ENCODE data around the gene CASQ1. TPM values are rescaled to one million over a fixed set of nuclear protein-coding genes. Genes with fewer than 3 reads are reported as not detected.

The CASQ1 gene
- total RNA-seq, 1 donor: 0.36 TPM

- H3K27ac ChIP-seq (ENCODE audit: low read depth, low read length): no peak overlapping the region
- no peaks in the 10 kb centered on the region for H3K79me2 ChIP-seq (ENCODE audit: insufficient read depth, low read length)
- peaks cover 14% of the 10 kb centered on the region for H3K4me1 ChIP-seq (ENCODE audit: insufficient read depth, low read length)
- H3K4me2 ChIP-seq (ENCODE audit: insufficient read depth, low read length): no peak overlapping the region
- TF ChIP-seq CTCF (IDR thresholded peaks at IDR 0.05; ENCODE audit: extremely low read depth, low read depth, low read length): no peak
- H2AFZ ChIP-seq (ENCODE audit: low read length): no peak overlapping the region
- no peaks in the 10 kb centered on the region for H3K27me3 ChIP-seq (ENCODE audit: insufficient read depth, low read length)
- DNase-seq (ENCODE audit: insufficient read length, low spot score, missing footprints): no peak
- H4K20me1 ChIP-seq (ENCODE audit: insufficient read depth, low read length): no peaks in the 10 kb centered on the region
- H3K36me3 ChIP-seq (ENCODE audit: insufficient read depth, low read length): no peaks in the 10 kb centered on the region
- H3K4me3 ChIP-seq (ENCODE audit: insufficient read depth, low read length): no peak overlapping the region
- H3K9me3 ChIP-seq (ENCODE audit: low read depth, low read length): no peaks in the 10 kb centered on the region
Measured at GRCh38 chr1:160148121-160148520, 42.3 kb upstream of the CASQ1 start.

- no peaks in the 10 kb centered on the region for H3K9me3 ChIP-seq (ENCODE audit: low read depth, low read length)
- DNase-seq (ENCODE audit: insufficient read length, low spot score, missing footprints): no peak
- TF ChIP-seq CTCF (IDR thresholded peaks at IDR 0.05; ENCODE audit: extremely low read depth, low read depth, low read length): no peak
- H4K20me1 ChIP-seq (ENCODE audit: insufficient read depth, low read length): no peaks in the 10 kb centered on the region
- H3K36me3 ChIP-seq (ENCODE audit: insufficient read depth, low read length): no peaks in the 10 kb centered on the region
- H3K79me2 ChIP-seq (ENCODE audit: insufficient read depth, low read length): no peaks in the 10 kb centered on the region
- H2AFZ ChIP-seq (ENCODE audit: low read length): peak overlapping the region; percentile 64
- peak overlapping the region; percentile 70 for H3K27ac ChIP-seq (ENCODE audit: low read depth, low read length)
- H3K4me1 ChIP-seq (ENCODE audit: insufficient read depth, low read length): peaks cover 14% of the 10 kb centered on the region
- H3K27me3 ChIP-seq (ENCODE audit: insufficient read depth, low read length): no peaks in the 10 kb centered on the region
- no peak overlapping the region for H3K4me3 ChIP-seq (ENCODE audit: insufficient read depth, low read length)
- peak overlapping the region; percentile 70 for H3K4me2 ChIP-seq (ENCODE audit: insufficient read depth, low read length)
Measured at GRCh38 chr1:160149233-160149632, 41.1 kb upstream of the CASQ1 start.

GRCh38 chr1:160149716-160150115, 40.7 kb upstream of the CASQ1 start:
- no peak for DNase-seq (ENCODE audit: insufficient read length, low spot score, missing footprints)
- Histone ChIP-seq H3K4me3 (ENCODE audit: insufficient read depth, low read length) (no peak overlapping the region), H3K27ac (ENCODE audit: low read depth, low read length) (peak overlapping the region; percentile 70), H3K9me3 (ENCODE audit: low read depth, low read length) (no peaks in the 10 kb centered on the region), H4K20me1 (ENCODE audit: insufficient read depth, low read length) (no peaks in the 10 kb centered on the region), H3K79me2 (ENCODE audit: insufficient read depth, low read length) (no peaks in the 10 kb centered on the region), H3K27me3 (ENCODE audit: insufficient read depth, low read length) (no peaks in the 10 kb centered on the region), H3K4me1 (ENCODE audit: insufficient read depth, low read length) (peaks cover 14% of the 10 kb centered on the region), H3K36me3 (ENCODE audit: insufficient read depth, low read length) (no peaks in the 10 kb centered on the region), H2AFZ (ENCODE audit: low read length) (peak overlapping the region; percentile 64), H3K4me2 (ENCODE audit: insufficient read depth, low read length) (peak overlapping the region; percentile 70)
- TF ChIP-seq CTCF (IDR thresholded peaks at IDR 0.05; ENCODE audit: extremely low read depth, low read depth, low read length): no peak

GRCh38 chr1:160151303-160151702, 39.1 kb upstream of the CASQ1 start, which contains the start of gene ATP1A4:
ATP1A4 (plus strand) TSS chr1:160151603; CDS start chr1:160152041, 438 bp downstream.
- Histone ChIP-seq H3K9me3 (ENCODE audit: low read depth, low read length) (no peaks in the 10 kb centered on the region), H3K27me3 (ENCODE audit: insufficient read depth, low read length) (peaks cover 2% of the 10 kb centered on the region), H3K4me3 (ENCODE audit: insufficient read depth, low read length) (no peak within 1 kb of the TSS), H2AFZ (ENCODE audit: low read length) (no peak within 1 kb of the TSS), H3K27ac (ENCODE audit: low read depth, low read length) (no peak within 1 kb of the TSS), H4K20me1 (ENCODE audit: insufficient read depth, low read length) (no peaks in the 10 kb centered on the region), H3K4me2 (ENCODE audit: insufficient read depth, low read length) (no peak within 1 kb of the TSS), H3K4me1 (ENCODE audit: insufficient read depth, low read length) (peaks cover 14% of the 10 kb centered on the region), H3K79me2 (ENCODE audit: insufficient read depth, low read length) (no peaks in the 10 kb centered on the region), H3K36me3 (ENCODE audit: insufficient read depth, low read length) (no peaks in the 10 kb centered on the region)
- TF ChIP-seq CTCF (IDR thresholded peaks at IDR 0.05; ENCODE audit: extremely low read depth, low read depth, low read length): no peak
- DNase-seq (ENCODE audit: insufficient read length, low spot score, missing footprints): no peak
